Uterus (tissue), 4 donors: ENCODE results near the gene CXCL14. TPM values are rescaled to one million over a fixed set of nuclear protein-coding genes. Genes with fewer than 3 reads are reported as not detected.
"Not testable (repeated sequence)": the region's sequence is repeated elsewhere in the genome, so short reads cannot be mapped to it uniquely, and the experiment has no call there.

Experiments used
- DNase-seq, 2 donors: peaks; one replicate each; pipeline ENCODE4 v3.0.0-alpha.2; 2019 to 2020
- H3K27ac ChIP-seq, 2 donors: fragments of 200-600 bp; sonication (generic); 1 replicate in 1 of 2; 2 replicates in 1 of 2; pipeline ENCODE4 v1.5.1; 2016 to 2018
- H3K27me3 ChIP-seq, 2 donors: fragments of 200-600 bp; sonication (generic); one replicate each; pipeline ENCODE4 v1.5.1; 2018 to 2019; ENCODE audit warnings: control low read depth in 1 of 2
- H3K36me3 ChIP-seq, 2 donors: fragments of 200-600 bp; sonication (generic); one replicate each; pipeline ENCODE4 v1.5.1; 2019; ENCODE audit warnings: control low read depth in 1 of 2
- H3K4me1 ChIP-seq, 2 donors: fragments of 200-600 bp; sonication (generic); one replicate each; pipeline ENCODE4 v1.5.1; 2018 to 2019; ENCODE audit warnings: control low read depth in 1 of 2
- H3K4me3 ChIP-seq, 2 donors: fragments of 200-600 bp; sonication (generic); 1 replicate in 1 of 2; 2 replicates in 1 of 2; pipeline ENCODE4 v1.5.1; 2018 to 2019; ENCODE audit warnings: mild to moderate bottlenecking in 1 of 2
- H3K9me3 ChIP-seq, 2 donors: fragments of 200-600 bp; sonication (generic); one replicate each; pipeline ENCODE4 v1.5.1; 2019; ENCODE audit warnings: control low read depth in 1 of 2
- POLR2A ChIP-seq, 2 donors: fragments of 450-650 bp; IDR thresholded peaks; one replicate each; pipeline ENCODE4 v1.6.1; 2016; ENCODE audit warnings: antibody characterized with exemption in 2 of 2, mild to moderate bottlenecking in 1 of 2, moderate library complexity in 1 of 2
- intact Hi-C: fragments of 100-400 bp; cut with DNase I; formaldehyde crosslinking; loops from one replicate; pipeline ENCODE4 v1.15.1; 2023; ENCODE audit warnings: low total_unique reads
- total RNA-seq, 4 donors: library from RNA; depleted of rRNA in 3 of 4; stranded (reverse); fragments of >200 nt in 3 of 4; gene quantifications; one replicate each; pipeline versions ENCODE4 v1.1.0 to v1.2.4, GENCODE V29; 2014 to 2023
- TF ChIP-seq, protein P1 (sequence below), 4 experiments: fragments of 200-600 bp in 2 of 4; fragments of 450-650 bp in 2 of 4; sonication (generic) in 2 of 4; IDR thresholded peaks; one replicate each; pipeline ENCODE4 v1.5.1; 2016 to 2019; ENCODE audit warnings: antibody characterized with exemption in 4 of 4, mild to moderate bottlenecking in 2 of 4, moderate library complexity in 1 of 4
- donor health status: DM: yes; HTN: yes; CAD: no.

Gene CXCL14
- total RNA-seq, 4 donors from 2014 or later, result 1.4 to 10.9 (median 3.5) TPM

DNA sequence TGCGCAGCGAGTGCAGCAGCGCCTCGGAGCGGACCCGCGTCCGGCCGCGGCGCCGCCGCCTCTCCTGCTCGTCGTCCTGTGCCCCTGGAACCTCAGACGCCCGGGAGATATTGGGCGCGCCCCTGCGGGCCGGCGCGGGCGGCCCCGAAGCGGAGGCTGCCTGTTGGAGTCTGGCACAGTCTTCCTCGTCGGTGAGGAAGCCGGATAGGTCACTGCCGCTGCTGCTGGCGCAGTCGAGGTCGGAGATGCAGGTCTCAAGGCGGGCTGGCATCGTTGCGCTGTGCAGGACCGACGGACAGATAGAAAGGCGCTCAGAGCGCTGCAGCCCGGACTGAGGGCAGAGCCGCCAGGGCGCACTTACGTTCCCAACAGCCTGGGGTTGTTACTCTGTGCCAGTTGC lies 43.4 kb downstream of the CXCL14 start:
- no peak for DNase-seq
- Histone ChIP-seq H3K9me3 (no peaks in the 10 kb centered on the region), H3K4me3 (no peak overlapping the region), H3K27me3 (peaks cover 0 to 47% of the 10 kb centered on the region in 2 donors), H3K4me1 (peaks cover 0 to 9% of the 10 kb centered on the region in 2 donors), H3K36me3 (no peaks in the 10 kb centered on the region), H3K27ac (no peak overlapping the region)
- intact Hi-C loops, result no loop called here
- TF ChIP-seq POLR2A (IDR thresholded peaks at IDR 0.05), result no peak
- TF ChIP-seq, protein P1, sequence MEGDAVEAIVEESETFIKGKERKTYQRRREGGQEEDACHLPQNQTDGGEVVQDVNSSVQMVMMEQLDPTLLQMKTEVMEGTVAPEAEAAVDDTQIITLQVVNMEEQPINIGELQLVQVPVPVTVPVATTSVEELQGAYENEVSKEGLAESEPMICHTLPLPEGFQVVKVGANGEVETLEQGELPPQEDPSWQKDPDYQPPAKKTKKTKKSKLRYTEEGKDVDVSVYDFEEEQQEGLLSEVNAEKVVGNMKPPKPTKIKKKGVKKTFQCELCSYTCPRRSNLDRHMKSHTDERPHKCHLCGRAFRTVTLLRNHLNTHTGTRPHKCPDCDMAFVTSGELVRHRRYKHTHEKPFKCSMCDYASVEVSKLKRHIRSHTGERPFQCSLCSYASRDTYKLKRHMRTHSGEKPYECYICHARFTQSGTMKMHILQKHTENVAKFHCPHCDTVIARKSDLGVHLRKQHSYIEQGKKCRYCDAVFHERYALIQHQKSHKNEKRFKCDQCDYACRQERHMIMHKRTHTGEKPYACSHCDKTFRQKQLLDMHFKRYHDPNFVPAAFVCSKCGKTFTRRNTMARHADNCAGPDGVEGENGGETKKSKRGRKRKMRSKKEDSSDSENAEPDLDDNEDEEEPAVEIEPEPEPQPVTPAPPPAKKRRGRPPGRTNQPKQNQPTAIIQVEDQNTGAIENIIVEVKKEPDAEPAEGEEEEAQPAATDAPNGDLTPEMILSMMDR (IDR thresholded peaks at IDR 0.05), result no peak

DNA sequence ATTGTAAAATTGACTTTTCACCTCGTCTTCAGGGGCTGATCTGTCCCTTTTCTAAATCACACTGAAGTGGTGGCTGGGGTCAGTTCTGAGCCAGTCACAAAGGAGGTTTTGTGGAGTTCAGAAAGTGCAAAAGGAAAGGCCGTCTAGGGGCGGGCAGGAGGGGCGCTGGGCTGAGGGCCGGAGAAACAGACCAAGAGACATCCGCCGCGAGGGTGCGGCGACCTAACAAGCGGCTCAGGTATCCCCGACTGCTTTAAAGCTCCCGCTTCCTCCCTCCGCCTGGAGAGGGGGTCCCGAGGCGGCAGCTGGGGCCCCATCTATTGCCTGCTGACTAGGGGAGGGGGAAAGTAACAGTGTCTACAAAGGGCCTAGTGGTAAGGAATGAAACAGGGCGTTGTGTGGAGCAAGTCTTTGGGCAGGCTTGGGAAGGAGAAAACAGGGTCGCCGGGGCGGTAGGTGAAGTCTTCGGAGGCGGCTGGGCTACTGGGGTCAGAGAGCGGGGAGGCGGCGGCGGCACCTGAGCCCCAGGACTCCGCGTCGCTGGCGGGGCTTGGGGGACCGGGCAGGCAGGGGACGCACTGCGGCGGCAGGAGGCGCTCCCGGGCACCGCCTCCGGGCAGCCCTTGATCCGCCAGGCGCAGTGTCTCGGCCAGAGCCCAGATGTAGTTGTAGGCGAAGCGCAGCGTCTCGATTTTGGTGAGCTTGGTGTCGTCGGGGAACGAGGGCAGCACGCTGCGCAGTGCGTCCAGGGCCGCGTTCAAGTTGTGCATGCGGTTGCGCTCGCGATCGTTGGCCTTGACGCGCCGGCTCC lies 44.0 kb downstream of the CXCL14 start:
- intact Hi-C loops, result no loop called here
- Histone ChIP-seq H3K4me3 (no peak overlapping the region), H3K9me3 (no peaks in the 10 kb centered on the region), H3K27me3 (peaks cover 0 to 47% of the 10 kb centered on the region in 2 donors), H3K36me3 (no peaks in the 10 kb centered on the region), H3K27ac (no peak overlapping the region), H3K4me1 (peaks cover 0 to 9% of the 10 kb centered on the region in 2 donors)
- no peak for DNase-seq
- TF ChIP-seq POLR2A (IDR thresholded peaks at IDR 0.05), result no peak
- TF ChIP-seq, protein P1 (IDR thresholded peaks at IDR 0.05), result no peak

DNA sequence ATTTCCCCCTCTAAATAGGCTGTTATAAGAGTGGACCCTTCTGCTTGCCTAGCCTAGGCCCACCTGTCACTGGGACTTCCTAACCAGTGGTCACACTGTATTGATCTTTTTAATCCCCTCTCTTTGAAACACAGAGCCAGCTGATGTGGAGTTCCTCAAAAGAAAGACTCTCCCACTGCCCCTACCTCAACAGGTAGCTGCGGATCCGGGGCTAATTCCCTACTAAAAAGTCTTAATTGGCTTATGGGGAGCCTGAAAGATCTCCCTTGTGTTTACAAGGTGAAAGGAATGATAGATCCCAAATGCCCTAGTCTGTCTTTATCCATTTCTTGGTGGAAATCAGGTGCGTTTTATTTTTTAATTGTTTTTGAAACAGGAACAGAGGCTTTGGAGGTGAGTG lies 45.0 kb downstream of the CXCL14 start:
- no peak for TF ChIP-seq POLR2A (IDR thresholded peaks at IDR 0.05)
- TF ChIP-seq, protein P1 (IDR thresholded peaks at IDR 0.05), result no peak
- Histone ChIP-seq H3K9me3 (no peaks in the 10 kb centered on the region), H3K4me3 (no peak overlapping the region), H3K36me3 (no peaks in the 10 kb centered on the region), H3K4me1 (peaks cover 0 to 9% of the 10 kb centered on the region in 2 donors), H3K27ac (no peak overlapping the region), H3K27me3 (peaks cover 0 to 44% of the 10 kb centered on the region in 2 donors)
- no peak for DNase-seq
- intact Hi-C loops, result no loop called here

DNA sequence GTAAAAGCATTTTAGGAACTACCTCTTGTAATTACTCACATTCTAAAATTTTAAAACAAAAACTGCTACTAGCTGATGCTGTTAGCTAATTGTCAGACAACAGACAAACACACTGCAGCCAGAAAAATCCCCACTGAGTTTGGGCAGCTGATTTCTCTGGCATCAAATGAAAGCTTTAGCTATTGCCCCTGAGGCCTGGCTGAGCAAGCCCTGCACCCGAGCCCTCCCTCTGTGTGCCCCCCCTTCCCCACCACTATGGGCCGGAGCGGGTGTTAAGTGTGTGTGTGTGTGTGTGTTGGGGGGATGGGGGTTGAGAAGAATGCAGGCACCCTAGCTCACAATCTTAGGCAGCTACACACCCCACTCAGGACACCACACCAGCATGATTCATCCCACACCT lies 45.5 kb downstream of the CXCL14 start:
- H3K4me1 ChIP-seq, result peaks cover 0 to 9% of the 10 kb centered on the region in 2 donors
- TF ChIP-seq POLR2A (IDR thresholded peaks at IDR 0.05), result no peak
- TF ChIP-seq, protein P1 (IDR thresholded peaks at IDR 0.05), result no peak
- H3K9me3 ChIP-seq, result no peaks in the 10 kb centered on the region
- intact Hi-C loops, result no loop called here
- H3K4me3 ChIP-seq, result no peak overlapping the region
- H3K36me3 ChIP-seq, result no peaks in the 10 kb centered on the region
- H3K27me3 ChIP-seq, result peaks cover 0 to 42% of the 10 kb centered on the region in 2 donors
- DNase-seq, result no peak
- no peak overlapping the region for H3K27ac ChIP-seq

DNA sequence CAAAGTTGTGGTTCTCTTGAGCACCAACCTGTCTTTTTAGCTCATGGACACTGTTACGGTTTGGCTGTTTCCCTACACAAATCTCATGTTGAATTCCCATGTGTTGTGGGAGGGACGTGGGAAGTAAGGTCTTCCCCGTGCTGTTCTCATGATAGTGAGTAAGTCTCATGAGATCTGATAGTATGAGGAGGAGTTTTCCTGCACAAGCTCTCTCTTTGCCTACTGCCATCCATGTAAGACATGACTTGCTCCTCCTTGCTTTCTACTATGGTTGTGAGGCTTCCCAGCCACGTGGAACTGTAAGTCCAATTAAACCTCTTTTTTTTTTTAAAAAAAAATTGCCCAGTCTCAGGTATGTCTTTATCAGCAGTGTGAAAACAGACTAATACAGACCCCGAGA lies 49.2 kb downstream of the CXCL14 start:
- not testable (repeated sequence) for DNase-seq

More for the DNA sequence above, 49.2 kb downstream of the CXCL14 start:
- H3K36me3 ChIP-seq, H3K9me3 ChIP-seq, H3K4me3 ChIP-seq, intact Hi-C loops, H3K27ac ChIP-seq, H3K4me1 ChIP-seq: not testable (repeated sequence)
- H3K27me3 ChIP-seq, result peaks cover 0 to 12% of the 10 kb centered on the region in 2 donors
